ENCODE data around the gene MYRIP.
"Not testable (repeated sequence)": the region's sequence is repeated elsewhere in the genome, so short reads cannot be mapped to it uniquely, and the experiment has no call there.

MYRIP gene

GRCh38 chr3:40242638-40243037 lies 433.2 kb downstream of the MYRIP start:
- no peak for DNase-seq

- no peak for DNase-seq
Observed at GRCh38 chr3:40243056-40243455, 433.6 kb downstream of the MYRIP start.

- no peak for DNase-seq
Observed at GRCh38 chr3:40247714-40248454, 438.5 kb downstream of the MYRIP start.

GRCh38 chr3:40248591-40248990 lies 439.2 kb downstream of the MYRIP start:
- no peak for DNase-seq

GRCh38 chr3:40249168-40249567 lies 439.8 kb downstream of the MYRIP start:
- DNase-seq, result no peak

GRCh38 chr3:40254491-40254890 lies 445.1 kb downstream of the MYRIP start:
- DNase-seq, result no peak

- DNase-seq, result no peak
Observed at GRCh38 chr3:40254891-40255290, 445.5 kb downstream of the MYRIP start.

- DNase-seq, result no peak
Observed at GRCh38 chr3:40255532-40255931, 446.1 kb downstream of the MYRIP start.

- no peak for DNase-seq
Observed at GRCh38 chr3:40258064-40258463, 448.7 kb downstream of the MYRIP start.

- DNase-seq, result no peak
Observed at GRCh38 chr3:40258555-40258954, 449.1 kb downstream of the MYRIP start.

GRCh38 chr3:40262331-40262730 lies 452.9 kb downstream of the MYRIP start:
- DNase-seq, result no peak

- DNase-seq, result no peak
Observed at GRCh38 chr3:40264451-40264850, 455.0 kb downstream of the MYRIP start.

- DNase-seq, result no peak
Observed at GRCh38 chr3:40265181-40265580, 455.8 kb downstream of the MYRIP start.

GRCh38 chr3:40267937-40268724 lies 458.7 kb downstream of the MYRIP start:
- no peak for DNase-seq

GRCh38 chr3:40268802-40269524 lies 459.6 kb downstream of the MYRIP start:
- no peak for DNase-seq

- DNase-seq, result no peak
Observed at GRCh38 chr3:40278791-40279190, 469.4 kb downstream of the MYRIP start.

- no peak for DNase-seq
Observed at GRCh38 chr3:40281995-40282394, 472.6 kb downstream of the MYRIP start.

- DNase-seq, result not testable (repeated sequence)
Observed at GRCh38 chr3:40283057-40283456, 473.6 kb downstream of the MYRIP start.

- no peak for DNase-seq
Observed at GRCh38 chr3:40287248-40287647, 477.8 kb downstream of the MYRIP start.

- DNase-seq, result peak; percentile 15
Observed at GRCh38 chr3:40290396-40290795, 481.0 kb downstream of the MYRIP start.

- DNase-seq, result no peak
Observed at GRCh38 chr3:40291471-40291870, 482.1 kb downstream of the MYRIP start.

- no peak for DNase-seq
Observed at GRCh38 chr3:40292637-40293349, 483.4 kb downstream of the MYRIP start.

- DNase-seq, result no peak
Observed at GRCh38 chr3:40294434-40294833, 485.0 kb downstream of the MYRIP start.

All from CD4-positive, alpha-beta T cell treated with Interleukin-6 for 4 hours (primary cell).